Inferior parietal cortex (tissue), 1 donor: ENCODE data around the gene EEA1.

ENCODE experiments used
- DNase-seq: peaks from one replicate; pipeline ENCODE4 v3.0.0-alpha.2; 2016; ENCODE audit errors: extremely low spot score

EEA1 gene

DNA sequence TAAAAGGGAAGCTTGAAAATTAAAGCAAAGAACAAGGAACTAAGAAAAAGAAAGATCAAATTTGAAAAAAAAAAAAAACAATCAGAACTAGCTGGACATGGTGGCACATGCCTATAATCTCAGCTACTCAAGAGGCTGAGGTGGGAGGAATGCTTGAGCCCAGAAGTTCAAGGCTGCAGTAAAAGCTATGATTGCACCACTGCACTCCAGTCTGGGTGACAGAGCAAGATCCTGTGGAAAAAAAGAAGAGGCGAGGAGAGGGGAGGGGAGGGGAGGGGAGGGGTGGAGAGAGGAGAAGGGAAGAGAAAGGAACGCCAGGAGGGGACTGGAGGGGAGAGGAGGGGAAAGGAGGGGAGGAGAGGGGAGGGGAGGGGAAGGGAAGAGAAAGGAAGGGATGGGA lies 43.0 kb downstream of the EEA1 start:
- DNase-seq: no peak

DNA sequence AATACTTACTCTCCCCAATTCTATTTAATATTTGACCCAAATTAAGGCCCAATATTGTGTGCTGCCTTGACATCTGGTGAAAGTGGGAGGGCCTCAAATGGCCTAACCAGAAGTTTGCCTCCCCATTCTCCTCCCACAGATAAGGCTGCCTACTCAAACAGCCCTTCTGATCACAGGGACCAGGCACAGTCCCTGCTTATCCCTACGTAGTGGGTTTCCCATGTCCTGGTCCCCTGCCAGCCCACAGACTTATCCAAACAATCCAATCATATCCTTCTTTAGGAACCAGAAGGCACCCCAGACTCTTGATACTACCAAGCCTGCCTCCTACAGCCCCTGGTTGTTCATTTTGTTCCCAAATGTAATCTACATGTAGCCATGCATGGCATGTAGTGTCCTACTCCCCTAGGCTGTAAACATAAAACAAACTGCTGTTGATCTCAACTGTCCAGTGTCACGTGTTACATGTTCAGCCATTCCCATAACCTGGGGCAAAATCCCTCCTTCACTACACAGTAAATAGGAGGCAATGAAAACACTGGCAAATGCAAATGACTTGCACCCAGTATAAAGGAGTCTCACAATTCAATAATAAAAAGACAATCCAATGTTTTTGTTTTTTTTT lies 49.3 kb downstream of the EEA1 start:
- no peak for DNase-seq

DNA sequence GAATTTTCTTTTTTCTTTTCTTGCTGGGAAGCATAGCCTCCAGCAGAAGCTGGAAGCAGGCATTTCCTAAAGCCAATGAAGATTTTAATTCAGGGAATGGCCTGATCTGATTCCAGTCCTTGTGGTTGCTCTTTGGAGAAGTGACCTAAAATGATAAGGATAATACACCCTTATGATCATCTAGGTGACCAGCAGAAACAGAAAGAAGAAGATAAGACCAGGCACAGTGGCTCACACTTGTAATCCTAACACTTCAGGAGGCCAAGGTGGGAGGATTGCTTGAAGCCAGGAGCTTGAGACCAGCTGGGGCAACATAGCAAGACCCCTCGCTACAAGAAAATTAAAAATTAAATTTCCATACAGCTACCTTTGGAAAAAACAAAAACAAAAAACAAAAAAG lies 51.2 kb downstream of the EEA1 start:
- DNase-seq: no peak

DNA sequence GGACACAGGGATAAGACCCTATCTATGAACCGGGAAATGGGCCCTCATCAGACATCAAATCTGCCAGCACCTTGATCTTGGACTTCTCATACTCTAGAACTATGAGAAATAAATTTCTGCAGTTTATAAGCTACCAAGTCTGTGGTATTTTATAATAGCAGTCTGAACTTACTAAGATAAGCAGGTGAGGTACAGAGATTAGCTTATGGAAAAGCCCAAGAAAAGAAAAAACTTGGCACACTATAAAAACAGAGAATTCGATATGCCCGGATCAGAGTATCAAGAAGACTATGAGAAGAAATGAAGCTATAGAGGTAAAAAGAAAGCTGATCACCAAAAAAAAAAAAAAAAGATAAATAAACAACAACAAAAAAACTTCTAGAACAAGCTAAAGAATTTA lies 52.6 kb downstream of the EEA1 start:
- no peak for DNase-seq

DNA sequence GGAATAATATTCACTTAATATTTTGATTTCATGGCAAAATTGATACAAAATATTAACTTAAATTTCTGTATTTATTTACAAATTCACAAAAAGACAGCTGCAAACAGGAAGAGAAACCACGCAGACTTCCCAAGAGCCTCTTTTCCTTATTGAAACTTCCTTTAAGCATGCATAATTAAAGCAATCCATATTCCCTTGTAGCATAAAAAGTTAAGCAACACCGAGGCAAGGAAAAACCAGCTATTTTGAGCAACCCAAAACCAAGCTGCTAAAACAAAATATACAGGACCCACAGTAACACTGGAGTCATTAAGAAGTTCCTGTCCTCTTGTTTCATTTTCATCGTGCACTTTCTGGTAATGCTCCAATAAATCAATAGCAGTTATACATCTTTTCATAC lies 58.0 kb downstream of the EEA1 start:
- DNase-seq: no peak

DNA sequence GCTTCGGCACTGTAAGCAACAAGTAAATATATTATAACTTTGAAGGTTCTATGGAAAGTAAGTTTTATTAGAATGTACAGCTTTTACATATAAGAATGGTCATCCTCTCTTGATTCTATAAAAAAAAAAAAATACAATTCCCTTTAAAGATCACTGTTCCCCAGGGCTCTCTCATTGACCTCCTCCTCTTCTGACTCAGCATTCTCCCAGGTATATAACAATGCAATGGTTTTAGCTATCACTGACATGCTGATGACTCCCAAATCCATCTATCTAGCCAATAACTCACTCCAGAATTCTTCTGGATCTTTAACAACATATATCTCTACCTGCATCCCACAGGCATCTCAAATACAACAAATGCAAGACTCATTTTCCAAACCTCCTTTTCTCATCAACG lies 62.7 kb downstream of the EEA1 start:
- DNase-seq: no peak

DNA sequence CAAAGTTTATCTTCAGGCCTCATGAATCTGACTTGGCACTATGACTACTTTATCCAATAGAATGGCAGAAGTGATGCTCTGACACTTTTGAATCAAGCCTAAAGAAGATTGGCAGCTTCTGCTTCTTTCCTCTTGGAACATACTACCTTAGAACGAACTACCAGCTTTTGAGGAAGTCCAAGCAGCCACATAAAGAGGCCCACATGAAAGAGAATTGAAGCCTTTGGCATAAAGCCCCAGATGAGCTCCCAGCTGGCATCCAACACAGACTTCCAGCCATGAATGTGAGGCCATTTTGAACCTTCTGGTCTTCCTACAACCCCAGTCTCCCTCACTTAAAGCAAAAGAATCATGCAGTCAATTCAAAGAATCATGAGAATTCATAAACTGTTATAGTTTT lies 65.8 kb downstream of the EEA1 start:
- DNase-seq: no peak

DNA sequence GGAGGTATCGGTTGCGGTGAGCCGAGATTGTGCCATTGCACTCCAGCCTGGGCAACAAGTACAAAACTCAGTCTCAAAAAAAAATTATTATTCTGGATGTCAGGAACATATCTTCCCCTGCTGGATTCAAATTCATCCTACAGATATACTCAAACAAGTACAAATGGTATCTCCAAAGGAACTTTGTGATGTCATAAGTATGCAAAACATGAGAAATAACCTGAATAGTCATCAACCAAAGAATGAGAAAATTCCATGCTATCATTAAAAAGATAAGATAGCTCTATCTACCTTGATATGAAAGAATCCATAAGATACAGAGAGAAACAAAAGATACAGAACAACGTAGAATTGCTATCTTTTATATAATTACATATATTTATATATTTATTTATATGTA lies 67.7 kb downstream of the EEA1 start:
- no peak for DNase-seq

DNA sequence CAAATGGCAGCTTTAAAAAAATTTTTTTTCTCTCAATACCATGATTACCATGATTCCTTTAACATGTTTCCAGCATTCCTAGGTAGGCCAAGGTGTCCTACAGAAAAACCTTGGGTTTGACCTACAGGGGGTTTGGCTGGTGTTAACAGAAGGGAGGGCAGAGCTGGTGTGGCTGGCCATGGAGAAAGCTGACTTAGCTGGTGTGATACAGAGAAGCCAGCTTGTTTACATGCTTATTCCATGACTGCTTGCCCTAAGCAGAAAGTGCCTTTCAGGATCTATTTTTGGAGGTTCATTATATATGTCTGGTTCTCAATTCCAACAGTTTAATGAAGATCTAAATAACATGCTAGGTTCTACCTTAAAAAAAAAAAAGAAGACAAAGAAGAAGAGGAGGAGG lies 68.6 kb downstream of the EEA1 start:
- no peak for DNase-seq

DNA sequence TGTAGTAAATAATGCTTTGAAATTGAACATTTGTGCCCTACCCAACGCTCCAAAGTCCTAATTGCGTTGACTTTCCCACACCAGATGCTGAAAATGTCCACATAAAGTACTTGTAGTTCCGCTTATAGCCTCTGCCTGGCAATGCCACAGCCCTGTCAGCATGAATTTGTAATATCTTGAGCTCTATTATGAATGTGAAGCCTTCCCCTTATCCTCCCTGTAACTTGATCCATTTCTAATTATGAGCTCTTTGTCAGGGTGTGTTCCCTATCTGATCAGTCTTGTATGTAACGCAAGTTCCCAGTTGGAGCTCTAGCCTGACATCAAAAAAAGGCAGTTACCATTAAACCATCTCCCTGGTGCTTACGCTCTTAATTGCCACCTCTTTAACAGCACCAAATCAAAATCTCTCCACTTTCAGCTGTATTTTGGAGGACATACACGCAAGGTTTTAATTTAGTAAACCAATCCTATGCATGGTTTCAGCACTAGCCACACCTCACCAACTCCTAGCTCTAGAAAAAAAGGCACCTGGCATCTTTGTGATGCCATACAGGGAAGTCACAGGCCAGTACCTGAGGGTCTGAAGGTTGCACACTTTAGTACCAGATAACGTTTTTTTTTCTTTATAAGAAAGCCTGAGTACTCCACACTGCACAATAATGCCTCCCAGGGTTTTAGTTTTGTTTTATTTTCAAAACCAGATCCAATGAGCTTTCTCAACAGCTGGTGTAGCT lies 69.3 kb downstream of the EEA1 start:
- DNase-seq: no peak

DNA sequence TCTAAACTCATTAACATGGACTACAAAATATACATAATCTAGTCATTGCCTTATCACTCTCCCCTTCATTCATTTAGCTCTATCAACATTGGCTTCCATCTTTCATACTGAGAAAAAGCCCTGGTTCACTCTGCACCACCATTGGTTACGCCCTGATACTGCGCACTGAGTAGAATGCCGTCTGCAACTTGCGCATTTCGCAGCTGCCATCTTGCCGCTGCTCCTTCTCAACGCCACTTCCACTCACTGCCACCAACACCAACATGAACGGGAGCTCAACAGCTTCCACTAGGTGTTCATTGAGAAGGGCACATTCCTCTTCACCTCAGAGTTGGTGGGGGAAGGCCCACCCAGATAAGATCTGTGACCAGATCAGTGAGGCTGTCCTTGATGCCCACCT lies 71.3 kb downstream of the EEA1 start:
- DNase-seq: no peak

DNA sequence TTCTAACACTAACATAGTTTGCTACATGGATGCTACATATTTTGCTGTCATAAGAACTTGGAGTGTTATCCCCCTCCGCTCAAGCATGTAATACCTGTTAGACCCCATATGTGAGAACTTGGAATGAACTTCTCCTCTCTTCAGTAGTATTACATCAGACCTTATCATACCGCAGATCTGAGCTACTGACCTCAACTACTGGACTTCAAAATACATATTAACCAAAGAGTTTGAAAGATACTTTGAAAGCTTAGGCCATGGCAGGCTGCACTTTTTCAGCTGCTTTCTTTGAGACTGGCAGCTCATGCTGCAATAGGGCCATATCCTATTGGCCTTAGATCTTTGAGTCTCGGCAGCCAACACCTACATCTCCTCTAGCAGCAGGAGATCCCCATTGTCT lies 74.8 kb downstream of the EEA1 start:
- DNase-seq: no peak

DNA sequence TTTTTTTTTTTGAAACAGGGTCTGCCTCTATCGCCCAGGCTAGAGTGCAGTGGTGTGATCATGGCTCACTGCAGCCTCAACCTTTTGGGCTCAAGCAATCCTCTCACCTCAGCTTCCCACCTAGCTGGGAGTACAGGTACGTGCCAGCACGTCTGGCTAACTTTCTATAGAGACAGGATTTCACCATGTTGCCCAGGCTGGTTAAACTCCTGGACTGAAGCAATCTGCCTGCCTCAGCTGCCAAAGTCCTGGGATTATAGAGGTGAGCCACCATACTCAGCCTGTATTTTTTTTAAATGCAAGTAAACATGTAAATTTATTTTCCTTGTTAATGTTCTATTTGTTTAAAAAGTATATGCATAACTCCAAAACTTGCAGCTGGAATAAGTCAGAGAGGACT lies 80.4 kb downstream of the EEA1 start:
- DNase-seq: no peak

DNA sequence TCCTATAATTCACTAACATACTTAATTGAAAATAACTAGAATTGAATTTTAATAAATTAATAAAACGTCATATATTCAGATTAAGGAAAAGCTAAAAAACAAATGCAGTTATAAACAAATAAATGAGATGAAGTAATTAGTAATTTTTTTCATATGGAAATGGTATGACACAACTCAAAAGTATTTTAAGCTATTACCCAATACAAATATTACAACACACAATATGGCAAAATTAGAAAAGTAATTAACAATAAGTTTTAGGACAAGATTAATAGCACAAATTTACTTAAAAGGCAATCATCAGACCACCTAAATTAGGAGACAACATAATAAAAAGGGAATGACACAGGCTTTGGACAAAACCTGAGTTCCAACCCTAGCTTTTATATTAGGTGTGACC lies 81.7 kb downstream of the EEA1 start:
- DNase-seq: no peak

DNA sequence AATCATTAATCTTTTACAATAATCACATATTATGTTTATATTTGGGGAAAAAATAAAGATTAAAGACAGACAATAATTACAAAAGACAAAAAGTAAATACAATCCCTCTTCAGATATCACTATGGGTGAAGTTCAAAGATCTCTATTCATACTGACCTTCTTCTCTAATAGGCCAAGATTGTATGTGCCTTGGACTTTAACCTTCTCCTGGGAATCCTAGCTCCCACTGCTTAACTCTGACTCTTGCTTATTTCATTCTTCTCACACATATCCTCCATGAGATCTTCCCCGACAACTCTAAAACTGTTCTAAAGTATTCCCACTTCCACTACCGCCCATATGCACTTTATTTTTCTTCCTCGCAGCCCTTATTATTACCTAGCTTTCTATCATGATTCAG lies 83.8 kb downstream of the EEA1 start:
- DNase-seq: no peak

DNA sequence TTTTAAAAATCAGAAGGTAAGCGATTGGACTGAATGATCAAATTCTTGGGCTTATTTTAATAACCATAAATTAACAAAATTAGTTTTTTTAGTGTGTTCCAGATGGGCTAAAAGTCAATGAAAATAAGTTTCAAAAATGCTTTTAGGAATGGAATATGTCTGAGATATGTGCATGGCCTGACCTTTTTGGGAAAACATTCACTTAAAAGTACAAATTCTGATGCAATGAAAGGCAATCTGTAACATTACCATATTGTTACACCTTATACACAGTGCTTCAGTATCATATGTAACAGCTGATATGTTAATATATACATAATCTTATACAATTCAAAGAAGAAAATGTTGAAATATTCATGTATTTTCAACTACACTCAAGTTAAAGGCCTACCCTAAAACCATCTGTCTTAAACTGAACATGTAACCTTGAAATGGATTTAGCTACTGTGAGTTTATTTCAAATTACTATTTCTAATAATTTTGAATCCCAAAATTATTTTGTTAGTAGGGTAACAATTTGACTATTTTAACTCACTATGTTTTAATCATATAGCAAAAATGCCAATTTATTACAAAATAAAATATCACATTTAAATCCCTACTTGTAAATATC lies 84.8 kb downstream of the EEA1 start:
- DNase-seq: no peak

DNA sequence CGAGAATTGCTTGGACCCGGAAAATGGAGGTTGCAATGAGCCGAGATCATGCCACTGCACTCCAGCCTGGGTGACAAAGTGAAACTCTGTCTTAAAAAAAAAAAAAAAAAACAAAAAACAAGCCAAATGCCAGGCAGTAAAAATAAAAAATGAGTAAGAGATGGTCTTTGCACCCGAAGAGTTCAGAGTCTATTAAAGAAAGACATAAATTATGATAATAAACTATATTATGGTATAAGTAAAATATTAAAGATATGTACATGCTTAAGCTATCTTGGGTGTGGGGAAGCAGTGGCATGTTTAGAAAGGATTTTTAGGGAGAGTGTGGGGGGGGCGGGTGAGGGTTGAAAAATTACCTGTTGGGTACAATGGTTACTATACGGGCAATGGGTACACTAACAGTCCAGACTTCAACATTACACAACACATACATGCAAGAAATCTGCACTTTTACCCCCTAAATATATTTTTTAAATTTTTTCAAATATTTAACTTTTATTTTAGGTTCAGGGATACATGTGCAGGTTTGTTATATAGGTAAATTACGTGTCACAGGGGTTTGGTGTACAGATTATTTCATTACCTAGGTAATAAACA lies 99.3 kb downstream of the EEA1 start:
- no peak for DNase-seq

DNA sequence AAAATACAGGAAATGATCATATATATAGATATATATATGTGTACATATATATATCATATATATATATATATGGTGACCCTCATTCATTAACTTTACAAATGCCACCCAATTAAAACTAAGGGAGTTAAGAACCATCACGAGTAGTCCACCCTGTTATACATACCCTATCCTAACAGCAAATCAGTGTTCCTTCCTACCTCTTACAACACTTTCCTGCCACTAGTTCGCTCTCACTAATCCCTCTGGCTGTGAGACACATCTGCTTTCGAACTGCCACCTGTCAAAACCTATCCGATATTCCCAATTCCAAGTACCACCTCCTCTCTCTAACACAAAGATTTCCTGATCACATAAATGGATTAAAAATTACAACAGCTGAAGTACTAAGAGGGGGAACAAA lies 100.5 kb downstream of the EEA1 start:
- DNase-seq: no peak

DNA sequence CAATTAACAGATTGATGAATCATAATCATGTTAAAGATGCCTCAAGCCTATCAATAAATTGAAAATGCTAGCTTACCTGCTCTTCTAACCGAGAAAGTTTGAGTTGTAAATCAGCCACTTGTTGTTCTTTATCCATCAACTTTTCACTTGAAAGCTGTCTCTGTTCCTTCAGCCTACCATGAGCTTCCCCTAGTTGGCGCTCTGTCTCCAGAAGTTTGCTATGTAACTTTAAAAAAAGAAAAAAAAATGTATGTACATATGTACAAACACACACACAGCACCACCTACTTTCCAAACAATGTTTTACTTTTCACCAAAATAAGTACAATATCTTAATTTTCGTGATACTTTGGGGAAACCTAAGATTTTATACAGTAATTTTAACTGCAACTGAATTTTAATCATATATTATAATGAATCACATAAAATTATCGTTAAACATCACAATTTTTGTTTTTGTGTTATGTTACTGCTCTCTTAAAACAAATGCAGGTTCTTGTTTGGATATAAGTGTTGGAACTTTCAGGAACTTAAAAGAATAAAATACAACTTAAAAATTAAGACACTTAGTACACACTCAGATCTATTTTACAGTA lies 101.2 kb downstream of the EEA1 start:
- DNase-seq: no peak

DNA sequence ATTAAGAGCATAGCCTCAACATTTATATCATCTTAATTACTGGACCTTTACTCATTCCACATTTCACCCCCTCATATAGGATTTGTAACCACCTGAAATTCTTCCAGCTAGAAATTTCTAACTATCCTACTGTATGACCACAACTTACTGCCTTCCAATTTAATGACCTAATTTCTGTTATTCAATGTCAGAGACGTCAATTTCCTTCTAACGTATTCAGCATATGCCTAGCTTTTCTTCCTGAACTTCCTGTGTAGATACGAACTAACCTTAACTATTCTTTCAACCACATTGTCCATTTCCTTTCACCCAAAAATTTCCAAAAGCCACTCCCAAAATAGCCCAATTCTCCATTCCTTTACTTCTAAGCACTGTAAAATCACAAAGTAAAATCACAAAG lies 108.0 kb downstream of the EEA1 start:
- no peak for DNase-seq

DNA sequence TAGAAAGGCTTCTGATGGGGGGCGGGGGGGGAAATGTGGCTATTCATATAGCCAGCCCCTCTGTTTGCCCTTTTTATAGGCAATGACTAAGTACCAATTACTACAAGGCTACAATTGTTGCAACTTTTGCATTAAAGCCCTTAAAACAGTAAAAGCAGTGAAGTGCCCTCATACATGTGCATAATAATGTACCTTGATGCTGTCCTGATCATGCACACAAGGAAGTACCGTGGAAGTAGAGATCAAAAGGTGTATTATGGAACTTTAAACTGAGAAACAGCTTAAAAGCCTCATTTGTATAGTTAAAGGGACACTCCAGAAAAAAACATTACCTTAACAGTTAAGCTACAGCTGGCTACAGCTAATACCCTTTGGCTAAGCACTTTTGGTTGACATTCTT lies 114.5 kb downstream of the EEA1 start:
- DNase-seq: no peak

DNA sequence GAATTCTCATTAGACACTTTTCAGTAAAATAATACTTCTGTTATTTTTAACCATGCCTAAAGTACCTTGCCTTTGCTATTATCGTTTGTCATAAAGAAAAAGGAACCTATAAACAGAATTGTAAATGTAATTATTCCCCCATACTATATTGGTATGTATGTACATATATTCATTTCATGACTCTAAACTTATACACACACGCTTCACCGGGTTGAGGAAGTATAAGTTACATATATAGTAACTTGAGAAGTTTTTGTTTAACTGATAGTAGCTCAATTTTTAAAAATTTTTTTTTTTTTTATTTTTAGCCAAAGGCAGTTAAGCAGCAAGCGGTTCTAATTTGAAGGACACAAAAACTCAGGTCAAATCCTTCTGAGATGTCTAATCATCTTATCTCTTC lies 118.7 kb downstream of the EEA1 start:
- DNase-seq: no peak

DNA sequence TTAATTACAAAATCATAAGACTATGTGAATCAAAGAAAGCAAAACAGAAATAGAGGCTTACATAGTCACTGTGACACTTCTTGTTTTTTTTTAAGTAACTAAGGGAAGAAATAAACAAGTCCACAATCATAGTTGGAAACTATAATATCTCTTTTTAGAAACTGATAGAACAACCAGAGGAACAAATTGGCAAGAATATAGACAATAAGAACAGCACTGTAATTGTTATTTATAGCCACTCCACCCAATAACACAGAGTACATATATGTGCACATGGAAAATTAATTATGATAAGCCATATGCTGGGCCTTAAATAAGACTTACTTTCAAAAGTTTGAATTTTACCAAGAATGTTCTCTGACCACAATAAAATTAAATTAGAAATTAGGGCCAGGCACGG lies 125.2 kb downstream of the EEA1 start:
- DNase-seq: no peak
